Esophagus mucosa (tissue), 1 donor: ENCODE results near the gene RIOX2. TPM values are rescaled to one million over a fixed set of nuclear protein-coding genes. Genes with fewer than 3 reads are reported as not detected.

ENCODE experiments used
- ATAC-seq: fragments of 200-7000 bp; cut with Tn5 transposase; one replicate; pipeline ENCODE4 v1.9.1; 2020
- total RNA-seq: library from RNA; stranded (reverse); gene quantifications from one replicate; pipeline ENCODE4 v1.2.4, GENCODE V29; 2023
- donor health status: DM: yes; HTN: yes; CAD: no.

RIOX2 gene
- total RNA-seq, 1 donor from 2014 or later: 33.6 TPM

DNA sequence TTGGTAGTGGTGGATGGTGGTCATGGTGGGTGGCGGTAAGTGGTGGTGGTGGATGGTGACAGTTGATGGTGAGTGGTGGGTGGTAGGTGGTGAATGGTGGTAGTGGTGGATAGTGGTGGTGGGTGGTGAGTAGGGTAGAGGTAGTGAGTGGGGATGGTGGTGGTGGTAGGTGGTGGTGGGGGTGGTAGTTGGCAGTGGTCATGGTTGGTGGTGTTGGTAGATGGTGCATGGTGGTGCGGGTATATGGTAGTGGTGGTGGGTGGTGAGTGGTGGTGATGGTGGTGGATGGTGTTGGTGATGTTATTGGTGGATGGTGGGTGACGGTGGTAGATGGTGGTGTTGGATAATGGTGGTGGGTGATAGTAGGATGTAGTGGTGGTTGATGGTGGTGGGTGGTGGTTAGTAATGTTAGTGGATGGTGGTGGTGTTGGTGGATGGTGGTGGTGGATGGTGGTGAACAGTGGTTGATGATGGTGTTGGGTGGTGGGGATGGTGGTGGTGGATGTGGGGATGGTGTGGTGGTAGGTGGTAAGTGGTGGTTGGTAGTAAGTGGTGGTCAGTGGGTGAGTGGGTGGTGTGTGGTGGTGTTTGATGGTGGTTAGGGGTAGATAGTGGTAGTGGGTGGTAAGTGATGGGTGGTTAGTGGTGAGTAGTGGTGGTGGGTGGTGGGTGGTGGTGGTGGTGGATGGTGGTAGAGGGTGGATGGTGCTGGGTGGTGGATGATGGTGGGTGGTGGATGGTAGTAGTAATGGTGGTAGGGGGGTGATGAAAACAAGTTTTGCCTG lies 16.7 kb upstream of the RIOX2 start:
- ATAC-seq: no peak

DNA sequence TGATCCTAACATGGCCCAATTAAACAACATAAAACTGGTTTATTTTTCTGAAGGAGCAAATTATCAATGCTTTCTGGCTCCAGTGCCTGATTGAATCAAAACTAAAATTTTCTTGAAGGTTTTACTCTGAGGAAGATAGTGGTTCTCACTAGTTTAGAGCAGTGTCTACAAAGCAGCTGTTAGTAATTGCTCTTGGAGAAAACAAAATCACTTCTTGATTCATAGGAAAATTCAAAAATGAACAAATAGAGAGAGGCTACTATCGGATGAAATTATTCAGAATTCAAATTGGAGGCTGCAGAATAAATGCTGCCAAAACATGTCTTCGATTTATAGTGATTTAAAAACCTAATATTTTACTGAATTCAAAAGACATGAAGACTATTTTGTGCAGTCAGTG lies 15.1 kb upstream of the RIOX2 start:
- no peak for ATAC-seq

DNA sequence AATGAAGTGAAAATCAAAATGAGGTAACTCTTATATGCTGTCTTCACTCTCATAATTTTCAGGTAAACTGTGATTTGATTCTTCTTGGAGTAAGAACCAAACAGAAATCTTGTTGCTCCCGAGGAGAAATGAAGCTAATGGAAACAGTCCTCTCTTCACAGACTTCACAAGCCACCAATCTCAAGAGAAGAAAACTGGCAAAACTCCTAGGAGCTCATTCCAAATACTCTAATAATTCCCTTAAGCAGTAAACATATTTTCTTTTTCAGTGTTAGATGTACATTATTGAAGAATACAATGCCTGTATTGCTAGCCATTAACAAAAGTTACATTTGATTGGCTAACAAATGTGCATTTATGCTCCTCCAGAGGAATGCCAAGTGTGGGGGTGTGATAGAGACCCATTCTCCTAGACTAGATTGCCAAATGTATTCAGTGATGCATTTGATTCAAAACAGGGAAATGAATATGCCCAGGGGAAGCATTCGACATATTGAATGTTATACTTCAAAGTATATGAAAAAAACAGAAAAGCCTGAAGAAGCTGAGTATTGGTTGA lies 11.8 kb upstream of the RIOX2 start:
- no peak for ATAC-seq

DNA sequence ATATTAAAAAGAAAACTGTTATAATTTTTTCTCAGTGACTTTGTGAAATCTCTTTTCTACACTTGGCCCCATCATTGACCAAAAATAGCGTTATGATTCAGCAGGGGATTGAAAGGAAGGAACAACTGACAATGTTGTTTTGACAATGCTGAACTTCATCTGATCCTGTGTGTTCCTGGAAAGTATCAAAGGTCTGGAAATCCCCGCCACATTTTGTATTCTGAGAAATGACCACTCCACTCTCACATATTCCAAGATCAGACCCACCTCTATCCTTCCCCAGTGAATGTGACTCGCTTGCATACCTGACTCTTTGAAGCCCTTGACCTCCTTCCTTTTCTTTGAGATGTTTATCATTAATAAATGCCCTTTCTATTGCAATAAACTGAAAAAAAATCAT lies 9.7 kb upstream of the RIOX2 start:
- ATAC-seq: no peak

DNA sequence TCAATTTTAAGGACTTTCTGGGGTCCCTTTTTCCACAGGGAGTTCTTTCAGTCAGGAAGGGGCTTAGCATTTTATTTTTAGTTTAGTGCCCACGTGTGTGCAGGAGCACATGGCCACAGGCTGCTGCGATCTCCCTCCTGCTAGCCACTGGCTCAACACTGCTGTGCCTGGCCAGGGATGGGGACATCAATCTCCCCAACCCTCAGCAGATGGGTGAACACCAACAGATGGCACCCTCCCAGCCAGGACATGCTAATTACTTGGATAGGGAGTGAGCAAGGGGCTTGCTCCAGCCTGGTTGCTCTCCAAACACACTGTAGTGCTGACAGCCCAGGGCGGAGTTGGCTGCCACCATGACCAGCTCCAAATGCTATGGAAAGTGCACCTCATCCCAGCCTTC lies 7.4 kb upstream of the RIOX2 start:
- ATAC-seq: peak; percentile 21

DNA sequence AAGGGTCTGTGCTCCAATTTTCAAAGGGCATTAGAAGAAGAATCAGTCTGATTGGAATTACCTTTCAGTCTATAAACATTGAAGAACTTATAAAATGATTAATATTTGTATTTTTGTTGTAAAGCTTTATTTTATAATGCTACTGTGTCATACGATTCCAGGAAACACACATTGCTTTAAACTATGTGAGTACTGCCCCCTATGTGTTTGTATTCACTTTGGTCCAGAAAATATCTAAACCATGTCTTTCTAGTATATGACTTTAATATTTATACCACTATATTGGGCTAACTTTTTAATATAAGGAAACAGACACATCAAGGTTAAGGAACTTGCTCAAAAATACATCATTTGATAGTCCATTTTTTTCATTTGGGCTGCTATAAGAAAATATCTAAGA lies 3.2 kb upstream of the RIOX2 start:
- no peak for ATAC-seq

DNA sequence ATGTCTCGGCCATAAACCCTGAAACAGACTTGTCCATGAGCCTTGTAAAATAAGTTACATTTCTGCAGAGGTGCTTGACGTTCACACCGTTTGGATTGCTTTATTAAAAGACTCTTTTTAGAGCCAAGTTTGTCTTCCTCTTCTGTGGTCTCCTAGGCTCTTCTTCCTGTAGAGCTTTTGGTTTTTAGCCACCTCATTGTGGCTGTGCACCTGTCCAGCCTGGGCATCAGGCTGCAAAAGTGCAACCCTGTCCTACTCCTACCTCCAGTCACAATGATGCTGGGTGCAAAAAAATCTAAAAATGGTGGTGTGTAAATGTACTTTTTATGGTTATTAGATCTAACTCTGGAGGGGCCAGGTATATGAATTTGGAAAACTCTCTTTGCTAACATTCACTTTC lies 2.8 kb upstream of the RIOX2 start:
- no peak for ATAC-seq

DNA sequence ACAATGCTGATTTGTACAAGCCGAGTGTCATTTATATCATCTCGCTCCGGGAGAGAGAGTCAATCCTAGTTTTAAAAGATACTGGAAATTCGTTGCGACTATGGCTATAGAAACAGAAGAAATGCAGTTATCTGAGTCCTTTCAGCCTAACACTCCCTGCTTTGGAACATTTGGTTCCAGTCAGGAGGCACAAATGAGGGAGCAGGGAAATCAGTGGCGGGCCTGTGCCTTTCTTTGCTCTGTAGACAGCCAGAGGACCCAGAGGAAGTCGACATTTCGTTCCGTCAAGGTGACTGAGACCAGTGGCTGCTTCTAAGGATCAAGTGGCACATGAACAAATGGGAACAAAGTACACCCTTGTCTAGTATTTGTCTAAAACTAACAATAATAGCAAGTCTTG lies 745 bp upstream of the RIOX2 start:
- no peak for ATAC-seq

DNA sequence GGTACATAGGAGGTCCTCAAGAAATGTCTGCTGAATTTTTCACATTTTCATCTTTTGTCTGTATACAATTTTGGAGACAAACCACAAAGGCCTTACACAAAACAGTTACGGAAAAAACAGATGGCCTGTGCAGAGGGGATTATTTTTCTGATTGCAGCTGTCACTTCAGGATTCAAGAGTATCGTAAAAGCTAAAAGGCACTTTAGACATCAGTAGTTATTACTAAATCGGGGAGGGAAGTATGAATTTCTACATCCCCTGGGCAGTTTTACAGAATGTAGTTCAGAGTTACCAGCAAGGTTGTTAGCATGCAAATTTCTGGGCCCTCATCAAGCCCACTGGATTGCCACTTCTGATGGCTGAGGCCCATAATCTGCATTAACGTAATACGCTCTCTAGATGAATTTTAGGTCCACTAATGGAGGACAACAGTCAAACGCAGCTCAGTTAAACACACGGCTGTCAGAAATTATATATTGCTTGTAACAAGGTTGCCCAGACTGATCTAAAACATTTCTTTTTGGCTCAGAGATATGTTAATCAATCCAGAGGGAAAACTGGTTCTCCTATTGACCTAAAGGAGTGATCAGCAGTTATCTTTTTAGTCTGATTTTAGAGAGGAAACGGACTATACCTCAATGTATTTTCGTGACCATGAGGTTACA lies 1.1 kb downstream of the RIOX2 start:
- ATAC-seq: no peak

DNA sequence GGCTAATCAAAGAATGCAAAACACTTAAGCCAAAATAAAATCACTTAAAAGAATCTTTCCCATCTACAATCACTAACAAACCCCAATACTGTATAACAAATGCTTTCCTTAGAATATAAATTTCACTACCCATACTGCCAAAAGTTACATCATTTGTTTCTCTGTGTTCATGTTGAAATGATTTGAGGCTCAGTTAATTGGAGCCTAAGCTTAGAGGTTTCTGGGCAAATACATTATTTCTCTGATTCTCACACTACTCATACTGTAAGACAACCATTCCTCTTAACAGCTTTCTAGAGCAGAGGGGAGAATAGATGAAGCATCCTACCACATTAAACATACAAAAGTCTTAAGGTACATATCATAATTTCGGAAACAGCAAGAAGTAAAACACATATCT lies 2.1 kb downstream of the RIOX2 start:
- no peak for ATAC-seq

DNA sequence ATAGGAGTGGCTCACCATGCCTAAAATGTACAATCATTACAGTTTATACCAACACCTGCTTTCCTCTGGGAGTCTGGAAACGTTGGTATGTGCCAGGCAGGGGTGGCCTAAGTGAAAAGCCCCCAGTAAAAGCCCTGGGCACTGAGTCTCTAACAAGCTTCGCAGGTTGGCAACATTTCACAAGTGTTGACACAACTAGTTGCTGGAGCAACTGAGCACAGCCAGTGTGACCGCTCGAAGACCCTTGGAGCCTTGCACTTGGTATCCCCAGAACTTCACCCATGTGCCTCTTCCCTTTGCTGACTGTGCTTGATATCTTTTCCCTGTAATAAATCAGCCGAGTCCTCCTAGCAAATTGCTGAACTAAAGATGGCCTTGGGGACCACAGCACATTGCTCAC lies 2.7 kb downstream of the RIOX2 start:
- no peak for ATAC-seq

DNA sequence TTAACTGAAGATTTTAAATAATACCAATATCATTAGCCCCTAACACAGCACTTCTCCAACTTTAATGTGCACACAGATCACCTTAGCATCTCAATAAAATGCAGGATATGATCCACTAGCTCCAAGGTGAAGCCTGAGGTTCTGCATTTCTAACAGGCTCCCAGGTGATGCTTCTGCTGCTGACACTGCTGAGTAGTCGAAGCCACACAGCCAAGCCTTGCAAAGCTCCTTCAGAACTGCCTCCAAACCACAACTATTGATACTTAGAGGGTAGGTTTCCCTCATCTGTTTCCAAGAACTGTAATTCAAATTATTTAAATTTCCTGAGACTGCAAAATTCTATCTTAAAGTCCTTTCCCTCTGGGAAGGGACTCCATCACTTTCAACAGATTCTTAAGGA lies 3.9 kb downstream of the RIOX2 start:
- ATAC-seq: no peak

DNA sequence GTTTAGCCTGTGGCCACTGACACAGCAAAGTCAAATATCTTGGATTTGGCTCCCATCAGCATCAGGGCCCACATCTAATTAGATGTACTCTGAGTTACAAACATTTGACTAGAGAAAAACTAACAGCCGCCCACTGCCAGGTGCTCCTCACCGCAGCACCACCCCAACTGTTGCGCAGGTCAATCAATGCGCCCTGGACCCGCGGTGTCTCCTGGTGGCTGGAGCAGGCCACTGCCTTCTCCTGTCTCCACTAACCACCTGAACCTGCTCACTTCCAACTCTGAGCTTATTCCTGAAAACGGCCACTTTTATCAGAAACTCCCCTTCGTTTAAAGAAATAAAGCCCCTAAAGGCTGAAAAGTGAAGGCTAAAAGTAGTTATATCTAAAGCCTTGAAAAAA lies 4.3 kb downstream of the RIOX2 start:
- ATAC-seq: no peak

DNA sequence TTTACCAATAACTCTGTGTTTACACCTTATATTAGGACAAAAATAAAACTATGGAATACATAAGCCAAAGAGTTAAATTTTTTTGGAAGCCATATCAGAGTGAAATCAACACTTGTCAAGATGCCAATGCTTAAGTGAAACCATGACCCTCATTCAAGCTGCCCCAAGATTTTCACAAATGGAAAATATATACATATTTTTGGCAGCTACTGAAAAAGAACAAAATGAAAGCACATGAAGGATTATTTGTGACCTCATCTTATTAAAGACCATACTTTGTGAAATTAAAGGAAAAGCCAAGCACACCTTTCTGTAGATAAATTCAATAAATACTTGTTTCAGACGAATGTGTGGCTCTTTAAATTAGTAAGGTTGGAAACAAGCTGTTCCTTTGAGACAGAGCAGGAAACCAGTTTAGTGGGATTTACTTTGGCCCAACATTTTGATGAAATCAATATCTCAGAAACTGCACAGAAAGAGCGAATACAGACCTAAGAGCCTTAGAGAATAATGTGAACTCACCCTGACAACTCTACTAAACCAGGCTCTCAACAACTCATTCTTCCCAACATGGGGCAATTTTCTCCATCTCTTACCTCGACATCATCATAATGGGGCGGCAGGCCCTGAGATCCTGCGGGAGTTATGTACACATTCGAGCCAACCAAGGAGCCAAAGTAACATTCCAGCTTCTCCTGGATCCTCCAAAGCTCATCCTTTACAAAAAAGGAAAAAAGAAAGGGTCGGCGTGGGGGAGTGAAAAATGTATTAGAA lies 11.1 kb downstream of the RIOX2 start:
- ATAC-seq: no peak

DNA sequence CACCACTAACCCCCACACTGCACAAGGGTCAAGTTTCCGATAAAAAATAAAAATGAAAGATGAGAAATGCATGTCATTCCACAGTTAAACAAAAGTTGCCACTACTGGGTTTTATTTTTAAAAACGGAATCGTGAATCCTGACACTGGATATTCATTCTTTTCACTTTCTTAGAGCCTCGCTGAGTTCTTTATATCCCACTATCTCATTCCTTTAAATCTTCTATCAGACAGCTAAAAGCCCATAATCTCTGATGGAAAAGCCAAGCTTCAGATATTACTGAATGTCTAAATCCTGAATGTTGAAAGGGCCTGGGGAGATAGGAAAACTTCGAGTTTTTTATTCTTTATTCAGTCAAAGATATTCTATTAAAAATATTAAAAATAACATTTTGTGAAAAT lies 11.7 kb downstream of the RIOX2 start:
- ATAC-seq: no peak

DNA sequence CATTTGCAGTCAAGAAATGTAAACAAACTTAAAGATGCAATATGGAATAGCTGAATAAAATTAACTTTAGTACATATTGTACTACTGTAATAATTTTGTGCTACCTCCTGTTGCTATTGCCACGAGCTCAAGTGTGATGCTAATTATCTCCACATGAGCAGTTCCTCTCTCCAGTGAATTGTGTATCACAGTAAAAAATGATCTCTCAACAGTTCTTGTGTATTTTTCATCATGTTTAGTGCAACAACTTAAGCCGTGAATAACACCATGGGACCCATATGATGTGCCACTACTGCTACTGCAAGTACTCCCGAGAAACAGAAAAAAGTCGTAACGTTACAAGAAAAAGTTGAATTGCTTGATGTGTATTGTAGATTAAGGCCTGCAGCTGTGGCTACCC lies 12.4 kb downstream of the RIOX2 start:
- no peak for ATAC-seq

DNA sequence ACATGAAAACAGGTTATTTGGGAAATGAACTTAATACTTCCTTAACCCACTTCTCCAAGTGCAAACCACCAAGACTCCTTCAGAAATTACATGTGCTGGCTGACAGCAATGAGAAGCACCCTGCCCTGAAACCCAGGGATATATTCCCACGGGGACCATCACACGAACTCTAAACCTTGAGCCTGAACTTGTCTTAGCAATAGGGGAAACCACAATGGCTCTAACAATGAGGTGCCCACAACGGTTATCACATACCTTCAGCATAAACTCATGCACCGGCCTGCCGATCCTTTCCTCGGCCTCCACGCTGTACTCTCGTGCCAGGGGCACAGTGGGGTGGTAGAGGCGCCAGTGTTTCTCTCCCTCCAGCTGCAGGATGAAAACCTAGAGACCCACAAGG lies 13.4 kb downstream of the RIOX2 start:
- ATAC-seq: no peak

DNA sequence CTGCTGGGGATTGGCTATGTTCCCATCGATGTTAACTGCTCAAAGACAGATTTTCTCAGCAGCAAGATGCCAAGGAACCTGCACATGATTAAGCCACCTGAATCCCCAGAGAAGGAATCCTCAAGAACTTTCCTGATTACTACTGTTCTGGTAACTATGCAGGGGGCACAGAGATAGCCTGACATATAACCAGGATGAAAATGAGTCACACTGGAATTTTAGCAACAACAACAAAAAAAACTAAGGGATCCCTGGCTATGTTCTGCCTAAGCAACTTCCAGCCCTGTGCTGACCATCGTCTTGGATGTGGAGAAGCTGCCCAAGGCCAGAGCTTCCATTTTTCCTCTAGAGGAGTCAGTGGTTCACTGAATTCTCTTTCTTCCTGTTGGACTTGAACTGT lies 13.8 kb downstream of the RIOX2 start:
- no peak for ATAC-seq

DNA sequence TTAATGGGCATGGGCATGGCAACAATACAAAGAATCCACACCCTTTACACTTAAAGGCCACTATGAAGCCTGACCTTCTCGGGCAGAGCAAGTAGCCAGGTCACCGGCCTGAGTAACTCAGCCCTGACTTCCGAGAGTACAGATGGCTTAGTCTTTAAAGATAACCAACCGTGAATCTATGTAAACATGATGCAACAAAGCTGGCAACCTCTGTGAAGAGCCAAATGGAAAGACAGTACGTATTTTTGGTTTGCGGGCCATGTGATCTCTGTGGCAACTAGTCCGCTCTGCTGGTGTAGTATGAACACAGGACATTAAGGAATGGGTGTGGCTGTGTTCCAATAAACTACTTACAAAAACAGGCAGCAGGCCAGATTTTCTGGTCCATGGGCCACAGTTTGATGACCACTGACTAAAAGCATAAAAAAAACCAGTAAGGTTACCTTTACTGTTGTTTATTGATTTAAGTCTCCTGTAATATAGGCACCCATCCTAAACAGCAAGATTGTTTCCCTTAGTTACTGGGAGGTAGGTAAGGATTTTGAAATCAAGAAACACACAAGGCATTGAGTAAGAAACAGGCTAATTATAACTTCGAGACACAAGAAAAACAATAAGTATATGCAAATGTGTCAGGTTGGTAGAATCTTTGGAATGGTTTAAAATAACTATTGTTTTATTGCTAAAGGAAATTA lies 14.5 kb downstream of the RIOX2 start:
- peak; percentile 56 for ATAC-seq

DNA sequence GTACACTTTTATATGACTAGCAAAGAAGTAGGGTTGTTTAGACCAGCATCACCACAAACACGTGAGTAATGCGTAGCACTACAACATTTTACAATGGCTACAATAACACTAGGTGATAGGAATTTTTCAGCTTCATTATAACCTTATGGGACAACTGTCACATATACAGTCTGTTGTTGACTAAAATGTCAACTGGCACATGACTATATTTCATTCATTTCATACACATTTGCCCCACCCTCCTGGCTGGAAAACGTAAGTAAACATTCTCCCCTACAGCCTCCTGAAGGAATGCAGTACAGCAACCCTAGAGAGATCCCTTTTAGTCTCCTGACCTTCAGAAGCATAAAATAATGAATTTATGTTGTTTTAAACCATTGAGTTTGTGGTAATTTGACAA lies 16.2 kb downstream of the RIOX2 start:
- ATAC-seq: no peak

DNA sequence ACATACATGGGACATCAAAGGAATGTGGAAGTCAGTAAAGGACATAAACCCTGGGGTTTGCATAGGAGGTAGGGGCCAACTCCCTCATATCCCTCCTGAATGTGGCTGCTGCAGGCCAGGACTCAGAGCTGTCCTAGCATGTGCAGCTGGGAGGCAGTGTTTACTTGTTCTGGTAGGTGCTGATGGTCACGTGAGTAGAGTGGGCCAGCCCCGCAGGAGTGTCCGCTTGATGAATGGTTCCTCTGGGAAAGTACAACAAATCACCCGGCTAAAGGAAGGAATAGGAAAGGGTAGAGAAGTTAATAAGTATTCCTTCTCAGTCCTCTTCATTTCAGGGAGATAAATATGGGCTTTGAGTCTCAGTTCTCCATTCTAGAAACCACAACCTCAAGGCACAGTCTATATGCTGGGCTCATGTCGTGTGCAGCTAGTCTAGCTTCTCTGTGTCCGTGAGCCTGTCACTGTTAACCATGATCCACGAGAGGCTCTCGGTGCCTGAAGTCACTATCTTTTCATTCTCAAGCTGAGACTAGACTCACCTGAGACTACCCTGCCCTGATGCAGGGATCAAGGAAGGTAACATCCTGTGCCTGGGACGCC lies 17.9 kb downstream of the RIOX2 start:
- ATAC-seq: no peak

DNA sequence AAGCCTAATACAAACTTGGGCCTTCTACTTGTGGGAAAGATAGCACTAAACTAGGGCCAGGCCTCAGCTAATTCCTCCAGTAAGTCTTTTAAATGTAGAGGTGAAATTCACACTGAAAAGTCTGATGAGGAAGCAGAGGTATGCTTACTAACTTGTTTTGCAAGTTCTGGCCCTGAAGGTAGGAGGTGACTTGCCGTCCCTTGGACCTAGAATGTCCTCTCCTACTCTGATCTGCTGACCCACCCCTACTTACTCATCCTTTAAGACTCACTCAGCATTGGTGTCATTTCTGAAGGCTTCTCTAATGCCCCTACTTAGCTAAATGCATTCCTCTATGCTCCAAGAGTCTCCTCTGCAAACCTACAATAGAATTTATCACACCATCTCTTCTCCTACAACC lies 19.4 kb downstream of the RIOX2 start:
- peak; percentile 94 for ATAC-seq
